WTC11 (cell line): ENCODE results near the gene CRCP. TPM values are rescaled to one million over a fixed set of nuclear protein-coding genes. Genes with fewer than 3 reads are reported as not detected.
"Not testable (repeated sequence)": the region's sequence is repeated elsewhere in the genome, so short reads cannot be mapped to it uniquely, and the experiment has no call there.

Experiments
- ATAC-seq: fragments of 200-7000 bp; cut with Tn5 transposase; 2 replicates; pipeline ENCODE4 v1.10.0; 2021; ENCODE audit warnings: mild to moderate bottlenecking, moderate library complexity
- CTCF ChIA-PET: fragments of 300-600 bp; sonication (Branson Sonifier 250); formaldehyde crosslinking; loops from one replicate; lab custom pipeline; 2021; ENCODE audit warnings: antibody characterized with exemption; lab: Charles Lee
- POLR2A ChIA-PET: fragments of 350-600 bp; sonication (Branson Sonifier 250); formaldehyde crosslinking; loops from one replicate; lab custom pipeline; 2021; ENCODE audit warnings: antibody characterized with exemption; lab: Charles Lee
- DNase-seq: peaks from one replicate; pipeline ENCODE4 v3.0.0; 2021; ENCODE audit warnings: low spot score
- H3K27ac Mint-ChIP-seq: 2 replicates; pipeline ENCODE4 v1.8.0; 2021; ENCODE audit warnings: mixed read lengths
- H3K27me3 Mint-ChIP-seq: 2 replicates; pipeline ENCODE4 v1.8.0; 2021; ENCODE audit warnings: low read depth, mild to moderate bottlenecking, moderate library complexity, mixed read lengths
- H3K36me3 Mint-ChIP-seq: 2 replicates; pipeline ENCODE4 v1.8.0; 2021; ENCODE audit warnings: mixed read lengths
- H3K4me1 Mint-ChIP-seq: 2 replicates; pipeline ENCODE4 v1.8.0; 2022; ENCODE audit warnings: mixed read lengths
- H3K4me3 Mint-ChIP-seq: 2 replicates; pipeline ENCODE4 v1.8.0; 2021; ENCODE audit warnings: mild to moderate bottlenecking, moderate library complexity, mixed read lengths
- H3K9me3 Mint-ChIP-seq: 2 replicates; pipeline ENCODE4 v1.8.0; 2021; ENCODE audit warnings: mixed read lengths
- CREM ChIP-seq: sonication (generic); formaldehyde crosslinking; IDR thresholded peaks from 2 replicates; pipeline ENCODE4 v1.8.1; 2022; ENCODE audit warnings: mild to moderate bottlenecking, missing genetic modification reagents, moderate library complexity
- E2F4 ChIP-seq: sonication (generic); formaldehyde crosslinking; IDR thresholded peaks from 2 replicates; pipeline ENCODE4 v1.8.1; 2022; ENCODE audit warnings: low read depth, mild to moderate bottlenecking, moderate library complexity, missing genetic modification reagents, borderline replicate concordance
- ERG ChIP-seq: fragments of 250-450 bp; sonication (Bioruptor Pico); IDR thresholded peaks from 2 replicates; pipeline ENCODE4 v1.8.0; 2021; ENCODE audit warnings: mild to moderate bottlenecking
- HMGA2 ChIP-seq: fragments of 250-450 bp; sonication (Bioruptor Pico); IDR thresholded peaks from 2 replicates; pipeline ENCODE4 v1.4.0; 2021; ENCODE audit warnings: mild to moderate bottlenecking, moderate library complexity
- IRF1 ChIP-seq: sonication (generic); formaldehyde crosslinking; IDR thresholded peaks from 2 replicates; pipeline ENCODE4 v1.8.0; 2023; ENCODE audit warnings: missing genetic modification reagents
- MAX ChIP-seq: sonication (generic); formaldehyde crosslinking; IDR thresholded peaks from 2 replicates; pipeline ENCODE4 v1.8.0; 2022; ENCODE audit warnings: mild to moderate bottlenecking, missing genetic modification reagents
- NFE2L1 ChIP-seq: sonication (generic); formaldehyde crosslinking; IDR thresholded peaks from 2 replicates; pipeline ENCODE4 v1.8.1; 2023; ENCODE audit warnings: missing genetic modification reagents
- OVOL2 ChIP-seq: fragments of 250-450 bp; sonication (Bioruptor Pico); IDR thresholded peaks from 2 replicates; pipeline ENCODE4 v1.9.0; 2021; ENCODE audit warnings: mild to moderate bottlenecking, borderline replicate concordance
- PRRX2 ChIP-seq: fragments of 250-450 bp; sonication (Bioruptor Pico); IDR thresholded peaks from 2 replicates; pipeline ENCODE4 v1.8.0; 2021; ENCODE audit warnings: mild to moderate bottlenecking
- STAT6 ChIP-seq: sonication (generic); formaldehyde crosslinking; conservative IDR thresholded peaks from 2 replicates; pipeline ENCODE4 v1.8.1; 2023; ENCODE audit warnings: mild to moderate bottlenecking, low read depth, missing genetic modification reagents, moderate library complexity
- TEAD1 ChIP-seq: sonication (generic); formaldehyde crosslinking; IDR thresholded peaks from 2 replicates; pipeline ENCODE4 v1.8.0; 2022; ENCODE audit warnings: mild to moderate bottlenecking, missing genetic modification reagents
- TEAD4 ChIP-seq: sonication (generic); formaldehyde crosslinking; IDR thresholded peaks from 2 replicates; pipeline ENCODE4 v1.8.0; 2022; ENCODE audit warnings: mild to moderate bottlenecking, missing genetic modification reagents
- TP53 ChIP-seq: sonication (generic); formaldehyde crosslinking; IDR thresholded peaks from 2 replicates; pipeline ENCODE4 v1.8.1; 2023; ENCODE audit warnings: mild to moderate bottlenecking, missing genetic modification reagents
- ZNF317 ChIP-seq: sonication (generic); formaldehyde crosslinking; IDR thresholded peaks from 2 replicates; pipeline ENCODE4 v1.8.1; 2023; ENCODE audit warnings: low read depth, mild to moderate bottlenecking, moderate library complexity, missing genetic modification reagents, borderline replicate concordance
- ZNF416 ChIP-seq: fragments of 250-450 bp; sonication (Bioruptor Pico); IDR thresholded peaks from 2 replicates; pipeline ENCODE4 v1.9.0; 2021; ENCODE audit warnings: mild to moderate bottlenecking, inconsistent platforms
- ZNF671 ChIP-seq: fragments of 250-450 bp; sonication (Bioruptor Pico); IDR thresholded peaks from 2 replicates; pipeline ENCODE4 v1.8.0; 2021; ENCODE audit warnings: mild to moderate bottlenecking
- total RNA-seq: library from RNA; stranded (reverse); gene quantifications from 3 replicates; pipeline ENCODE4 v1.2.3, GENCODE V29; 2021
- TF ChIP-seq, protein P1 (sequence below): sonication (generic); formaldehyde crosslinking; IDR thresholded peaks from 2 replicates; pipeline ENCODE4 v1.8.1; 2023; ENCODE audit warnings: mild to moderate bottlenecking, missing genetic modification reagents, moderate library complexity

The CRCP gene
- total RNA-seq, 1 experiment from 2014 or later, result 23.3 TPM

DNA sequence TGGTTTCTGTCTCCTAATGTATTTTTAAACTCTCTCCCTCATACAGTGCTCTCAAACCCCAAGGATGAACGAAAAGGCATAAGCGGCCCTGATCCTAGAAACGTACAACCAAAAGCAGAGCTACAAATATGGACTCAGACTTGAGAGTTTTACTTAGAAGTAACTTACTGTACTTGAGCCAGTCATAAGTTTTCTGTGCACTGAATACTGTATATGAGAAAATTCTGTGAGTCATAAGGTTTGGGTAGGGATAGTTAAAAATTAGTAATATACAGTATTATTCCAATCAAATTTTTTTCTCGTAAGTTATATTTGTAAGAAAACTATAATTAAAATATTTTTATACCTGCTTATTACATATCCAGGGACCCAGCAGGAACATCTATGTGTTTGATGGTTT is 44.9 kb upstream of the CRCP start:
- Mint-ChIP-seq H3K27ac (no peak overlapping the region), H3K36me3 (no peaks in the 10 kb centered on the region), H3K4me3 (no peak overlapping the region), H3K4me1 (no peaks in the 10 kb centered on the region), H3K9me3 (peaks cover 8% of the 10 kb centered on the region), H3K27me3 (peaks cover 2% of the 10 kb centered on the region; the same call in 1 of the 2 replicates)
- ATAC-seq (no peak), DNase-seq (no peak)
- CTCF ChIA-PET, result no interaction called here
- POLR2A ChIA-PET, result no interaction called here
- TF ChIP-seq E2F4 (no peak), NFE2L1 (CRISPR knock-in tag) (no peak), TP53 (CRISPR knock-in tag) (no peak), TEAD1 (no peak), CREM (CRISPR knock-in tag) (no peak), PRRX2 (CRISPR knock-in tag) (no peak), ZNF671 (no peak)
- TF ChIP-seq, protein P1, sequence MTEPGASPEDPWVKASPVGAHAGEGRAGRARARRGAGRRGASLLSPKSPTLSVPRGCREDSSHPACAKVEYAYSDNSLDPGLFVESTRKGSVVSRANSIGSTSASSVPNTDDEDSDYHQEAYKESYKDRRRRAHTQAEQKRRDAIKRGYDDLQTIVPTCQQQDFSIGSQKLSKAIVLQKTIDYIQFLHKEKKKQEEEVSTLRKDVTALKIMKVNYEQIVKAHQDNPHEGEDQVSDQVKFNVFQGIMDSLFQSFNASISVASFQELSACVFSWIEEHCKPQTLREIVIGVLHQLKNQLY (CRISPR knock-in tag), result no peak

- TF ChIP-seq STAT6 (no peak), OVOL2 (CRISPR knock-in tag) (no peak), TEAD4 (CRISPR knock-in tag) (no peak), HMGA2 (CRISPR knock-in tag) (no peak), ERG (CRISPR knock-in tag) (no peak), IRF1 (CRISPR knock-in tag) (no peak), ZNF416 (CRISPR knock-in tag) (no peak), ZNF317 (CRISPR knock-in tag) (no peak), MAX (no peak)
- TF ChIP-seq, all 79 proteins: peak for 0
- DNase-seq, result no peak
- H3K27me3 Mint-ChIP-seq, result peaks cover 4% of the 10 kb centered on the region; the same call in 1 of the 2 replicates
- no peaks in the 10 kb centered on the region for H3K36me3 Mint-ChIP-seq
- H3K4me1 Mint-ChIP-seq, result 0 out of 2 replicates have a peak, but pooled peaks cover under 1% of the 10 kb centered on the region
- no peak for ATAC-seq
- H3K9me3 Mint-ChIP-seq, result peaks cover 8% of the 10 kb centered on the region
- H3K27ac Mint-ChIP-seq, result no peak overlapping the region
- POLR2A ChIA-PET, result no interaction called here
- no peak overlapping the region for H3K4me3 Mint-ChIP-seq
- CTCF ChIA-PET, result no interaction called here
Observed at GRCh38 chr7:66070222-66070621, 44.4 kb upstream of the CRCP start.

DNA sequence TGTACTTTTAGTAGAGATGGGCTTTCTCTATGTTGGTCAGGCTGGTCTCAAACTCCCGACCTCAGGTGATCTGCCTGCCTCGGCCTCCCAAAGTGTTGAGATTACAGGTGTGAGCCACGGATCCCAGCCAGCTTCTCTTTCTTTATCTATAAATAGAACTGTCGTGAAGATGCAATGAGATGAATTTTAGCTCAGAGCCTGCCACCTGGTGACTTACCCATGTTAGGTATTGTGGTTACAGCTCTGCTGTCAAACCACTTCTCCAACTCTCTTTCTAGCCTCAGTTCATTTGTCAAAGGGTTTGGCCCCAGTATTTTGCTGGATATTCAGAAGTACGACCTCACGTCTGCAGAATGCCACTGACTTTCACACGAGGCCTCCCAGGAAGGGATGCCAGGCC is 42.4 kb upstream of the CRCP start:
- H3K27ac Mint-ChIP-seq, ATAC-seq, H3K4me3 Mint-ChIP-seq, H3K36me3 Mint-ChIP-seq, H3K4me1 Mint-ChIP-seq, H3K27me3 Mint-ChIP-seq, DNase-seq, H3K9me3 Mint-ChIP-seq: not testable (repeated sequence)
- ChIA-PET CTCF (interaction anchor here (0.7 kb wide), 1 partner anchor 41 kb away, joined by 6 read pairs; no protein-coding TSS in a partner anchor), POLR2A (interaction anchor here (0.6 kb wide), 1 partner anchor 21 kb away, joined by 7 read pairs; no protein-coding TSS in a partner anchor)
